ENCODE data around the gene CCL8. TPM values are rescaled to one million over a fixed set of nuclear protein-coding genes. Genes with fewer than 3 reads are reported as not detected.
A peak's percentile ranks its signal among the peaks of the same experiment; 100 is the strongest.

CCL8 gene
- 1 to 10 TPM in 1 of 2 donors, under 1 TPM in 1; 0.35 to 1.9 TPM for total RNA-seq
- long read RNA-seq, result 0 reads

- intact Hi-C loops (cut with DNase I), result no loop called here
- peak; percentile 50 to 62 for ATAC-seq
- no peak for DNase-seq
These were observed at the start of gene CCL8 for GRCh38 chr17:34319039-34319483. CCL8 (plus strand) TSS chr17:34319435; CDS start chr17:34319502, 67 bp downstream.

GRCh38 chr17:34269969-34270368 is 49.3 kb upstream of the CCL8 start, which contains the start of gene CCL7:
CCL7 (plus strand) TSS chr17:34270221; CDS start chr17:34270291, 70 bp downstream.
- intact Hi-C loops (cut with DNase I), result no loop called here
- ATAC-seq (peak in 1 of 2 donors; percentile 53), DNase-seq (no peak)

- DNase-seq, result no peak
- ATAC-seq, result no peak
- intact Hi-C loops (cut with DNase I), result no loop called here
These were observed 43.4 kb upstream of the CCL8 start for GRCh38 chr17:34275881-34276280.

GRCh38 chr17:34276826-34277225 is 42.4 kb upstream of the CCL8 start:
- DNase-seq (no peak), ATAC-seq (no peak)
- intact Hi-C loops (cut with DNase I), result no loop called here

GRCh38 chr17:34283571-34283970 is 35.7 kb upstream of the CCL8 start:
- ATAC-seq, result peak in 1 of 2 donors; percentile 37
- no peak for DNase-seq
- intact Hi-C loops (cut with DNase I), result no loop called here

- intact Hi-C loops (cut with DNase I), result no loop called here
- no peak for DNase-seq
- peak; percentile 5 to 75 for ATAC-seq
These were observed 33.9 kb upstream of the CCL8 start, which contains the start of gene CCL11 for GRCh38 chr17:34285286-34285792. CCL11 (plus strand) TSS chr17:34285742; CDS start chr17:34285809, 67 bp downstream.

GRCh38 chr17:34287875-34288274 is 31.4 kb upstream of the CCL8 start:
- intact Hi-C loops (cut with DNase I), result no loop called here
- no peak for ATAC-seq
- DNase-seq, result no peak

- no peak for ATAC-seq
These were observed 28.6 kb upstream of the CCL8 start for GRCh38 chr17:34290586-34290985.

GRCh38 chr17:34291721-34292348 is 27.4 kb upstream of the CCL8 start:
- no peak for ATAC-seq
- intact Hi-C loops (cut with DNase I), result no loop called here
- DNase-seq, result no peak

More at GRCh38 chr17:34290586-34290985, 28.6 kb upstream of the CCL8 start:
- intact Hi-C loops (cut with DNase I), result no loop called here
- no peak for DNase-seq

GRCh38 chr17:34299027-34299426 is 20.2 kb upstream of the CCL8 start:
- DNase-seq (no peak), ATAC-seq (no peak)
- intact Hi-C loops (cut with DNase I), result no loop called here

GRCh38 chr17:34299956-34300577 is 19.2 kb upstream of the CCL8 start:
- ATAC-seq (peak in 1 of 2 donors; percentile 67), DNase-seq (no peak)
- intact Hi-C loops (cut with DNase I), result no loop called here

GRCh38 chr17:34300652-34301370 is 18.4 kb upstream of the CCL8 start:
- ATAC-seq, result peak in 1 of 2 donors; percentile 65
- DNase-seq, result no peak
- intact Hi-C loops (cut with DNase I), result no loop called here

- ATAC-seq (no peak), DNase-seq (no peak)
- intact Hi-C loops (cut with DNase I), result no loop called here
These were observed 17.2 kb upstream of the CCL8 start for GRCh38 chr17:34301986-34302385.

GRCh38 chr17:34302636-34303035 is 16.6 kb upstream of the CCL8 start:
- intact Hi-C loops (cut with DNase I), result no loop called here
- DNase-seq (no peak), ATAC-seq (no peak)

- DNase-seq (no peak), ATAC-seq (no peak)
- intact Hi-C loops (cut with DNase I), result no loop called here
These were observed 15.6 kb upstream of the CCL8 start for GRCh38 chr17:34303606-34304005.

GRCh38 chr17:34305061-34305460 is 14.2 kb upstream of the CCL8 start:
- no peak for ATAC-seq
- intact Hi-C loops (cut with DNase I), result loop anchor here in 1 of 2 donors (5.0 kb wide), 2 partner anchors 57 to 58 kb away; partner anchors contain the start of gene CCL1

GRCh38 chr17:34305606-34306005 is 13.6 kb upstream of the CCL8 start:
- DNase-seq, result no peak
- no peak for ATAC-seq
- intact Hi-C loops (cut with DNase I), result loop anchor here (1.0 to 5.0 kb wide), 4 partner anchors 57 to 105 kb away; partner anchors contain the start of gene CCL1 (in 1 of the 2)

More at GRCh38 chr17:34305061-34305460, 14.2 kb upstream of the CCL8 start:
- no peak for DNase-seq

- intact Hi-C loops (cut with DNase I), result loop anchor here (1.0 to 5.0 kb wide), 4 partner anchors 56 to 106 kb away; partner anchors contain the start of gene CCL1 (in 1 of the 2)
- no peak for DNase-seq
- ATAC-seq, result peak; percentile 80 to 92
These were observed 12.8 kb upstream of the CCL8 start for GRCh38 chr17:34306466-34306865.

- intact Hi-C loops (cut with DNase I), result loop anchor here (2.0 to 5.0 kb wide), 3 partner anchors 55 to 106 kb away; partner anchors contain the start of gene CCL1 (in 1 of the 2)
- DNase-seq, result peak; percentile 41
- peak; percentile 15 to 55 for ATAC-seq
These were observed 12.1 kb upstream of the CCL8 start for GRCh38 chr17:34307110-34307509.

Measured in left cardiac atrium (tissue), 4 donors.